Fibroblast of skin of scalp (primary cell): ENCODE results near the gene HOXD9.

Experiments used
- DNase-seq: peaks from one replicate; pipeline ENCODE4 v3.0.0-alpha.2; 2013

HOXD9 gene

GRCh38 chr2:176126929-176127773 is 4.6 kb downstream of the HOXD9 start:
- DNase-seq = peak; percentile 73

DNA sequence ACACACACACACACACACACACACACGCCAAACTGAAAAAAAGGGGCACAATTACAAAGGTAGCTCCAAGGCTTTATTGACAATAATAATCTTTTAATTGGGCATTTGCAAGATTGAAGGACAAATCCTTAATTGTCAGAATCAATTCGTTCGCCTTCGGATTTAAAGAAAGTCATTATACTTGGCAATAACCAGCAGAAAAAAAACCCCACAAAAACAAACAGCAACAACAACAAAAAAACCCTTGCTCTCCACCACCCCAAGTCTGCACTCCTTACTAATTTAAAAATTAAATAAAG is 5.2 kb downstream of the HOXD9 start:
- no peak for DNase-seq

DNA sequence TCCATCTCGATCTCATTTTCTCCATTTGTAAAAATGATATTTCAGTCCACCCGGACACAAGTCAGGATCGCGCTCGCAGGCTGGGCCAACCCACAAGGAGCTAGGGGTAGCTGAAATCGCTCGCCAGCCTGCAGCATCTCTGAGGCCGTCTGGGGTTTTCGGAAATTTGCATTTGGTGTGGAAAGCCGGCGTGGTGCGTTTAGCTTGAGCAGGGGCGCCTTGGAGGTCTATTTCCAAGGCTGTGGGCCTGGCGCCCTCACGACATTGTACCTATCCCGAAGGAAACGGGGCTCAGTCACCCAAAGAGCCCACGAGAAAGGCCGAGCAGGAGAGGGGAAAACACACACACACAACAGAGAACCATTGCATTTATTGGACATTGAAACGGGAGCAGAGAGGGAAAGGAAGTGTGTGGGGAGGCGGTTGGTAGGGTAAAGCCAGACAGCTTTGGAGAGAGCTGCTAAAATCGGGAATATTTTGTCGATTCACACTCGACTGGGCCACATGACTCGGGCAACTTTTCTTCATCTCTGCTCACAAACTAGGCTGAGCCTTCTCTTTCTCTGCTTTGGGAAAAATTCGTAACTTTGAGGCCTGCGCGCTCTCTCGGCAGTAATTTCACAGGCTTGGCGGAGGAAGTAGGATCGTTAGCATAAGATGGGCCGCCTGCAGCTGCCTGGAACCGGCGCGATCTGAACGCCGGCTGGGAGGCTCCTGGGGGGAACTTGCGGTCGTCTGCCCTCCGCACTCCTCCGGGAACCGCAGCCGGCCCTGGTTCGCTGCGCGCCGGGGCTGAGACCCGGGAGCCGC is 5.9 kb downstream of the HOXD9 start:
- peak; percentile 65 for DNase-seq

- peak; percentile 95 for DNase-seq
Observed at GRCh38 chr2:176128982-176129796, 6.7 kb downstream of the HOXD9 start, which contains the start of gene HOXD8. Gene HOXD8, plus strand, starts transcription at chr2:176129705. Its CDS starts 662 bp downstream, at chr2:176130367.

GRCh38 chr2:176129813-176130146 is 7.3 kb downstream of the HOXD9 start:
- DNase-seq = no peak

DNA sequence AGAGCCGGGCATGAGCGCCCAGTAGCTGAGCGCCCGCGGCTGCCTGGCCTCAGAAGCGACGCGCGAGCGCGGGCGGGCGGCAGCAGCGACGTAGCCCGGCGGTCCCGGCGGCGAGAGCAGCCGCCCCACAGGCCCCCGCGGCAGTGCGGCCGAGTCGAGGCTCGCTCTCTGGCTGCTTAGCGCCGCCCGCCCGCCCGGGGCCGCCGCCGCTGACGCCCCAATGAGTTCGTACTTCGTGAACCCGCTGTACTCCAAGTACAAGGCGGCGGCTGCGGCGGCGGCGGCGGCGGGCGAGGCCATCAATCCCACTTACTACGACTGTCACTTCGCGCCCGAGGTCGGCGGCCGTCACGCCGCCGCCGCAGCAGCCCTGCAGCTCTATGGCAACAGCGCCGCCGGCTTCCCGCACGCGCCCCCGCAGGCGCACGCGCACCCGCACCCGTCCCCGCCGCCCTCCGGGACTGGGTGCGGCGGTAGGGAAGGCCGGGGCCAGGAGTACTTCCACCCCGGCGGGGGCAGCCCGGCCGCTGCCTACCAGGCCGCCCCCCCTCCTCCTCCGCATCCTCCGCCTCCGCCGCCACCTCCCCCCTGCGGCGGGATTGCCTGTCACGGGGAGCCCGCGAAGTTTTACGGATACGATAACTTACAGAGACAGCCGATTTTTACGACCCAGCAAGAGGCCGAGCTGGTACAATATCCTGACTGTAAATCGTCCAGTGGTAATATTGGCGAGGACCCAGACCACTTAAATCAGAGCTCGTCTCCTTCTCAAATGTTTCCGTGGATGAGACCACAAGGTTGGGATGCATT is 7.8 kb downstream of the HOXD9 start:
- DNase-seq = peak; percentile 82

DNA sequence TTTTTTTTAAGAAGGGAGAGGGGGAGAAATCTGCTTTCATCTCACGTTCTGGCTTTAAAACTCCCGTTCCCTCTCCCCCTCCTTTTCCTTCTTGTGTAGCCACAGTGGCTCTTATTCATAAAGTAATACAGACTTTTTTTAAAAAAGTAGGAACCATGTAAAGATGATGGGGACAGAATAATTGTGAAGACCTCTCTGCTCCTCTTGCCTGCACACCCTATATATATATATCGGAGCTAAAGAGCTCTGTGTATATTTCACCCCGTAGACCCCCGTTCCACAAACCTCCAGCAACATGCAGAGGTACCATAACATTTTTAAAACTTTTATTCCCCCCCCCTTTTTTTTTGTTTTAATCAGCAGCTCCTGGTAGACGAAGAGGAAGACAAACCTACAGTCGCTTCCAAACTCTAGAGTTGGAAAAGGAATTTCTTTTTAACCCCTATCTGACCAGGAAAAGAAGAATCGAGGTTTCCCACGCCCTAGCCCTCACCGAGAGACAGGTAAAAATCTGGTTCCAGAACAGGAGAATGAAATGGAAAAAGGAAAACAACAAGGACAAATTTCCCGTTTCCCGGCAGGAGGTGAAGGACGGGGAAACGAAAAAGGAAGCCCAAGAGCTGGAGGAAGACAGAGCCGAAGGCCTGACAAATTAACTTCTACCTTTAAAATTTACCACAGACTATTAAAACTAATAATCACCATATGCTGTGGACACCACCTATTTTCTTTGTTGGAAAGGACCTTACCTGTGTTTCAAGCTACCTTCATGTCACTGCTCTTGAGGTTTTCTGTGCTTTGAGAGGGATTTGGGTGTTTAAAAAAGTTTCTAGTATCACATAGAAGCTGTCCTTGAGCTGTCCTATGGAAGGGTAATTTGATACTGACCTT is 8.7 kb downstream of the HOXD9 start:
- DNase-seq = no peak

DNA sequence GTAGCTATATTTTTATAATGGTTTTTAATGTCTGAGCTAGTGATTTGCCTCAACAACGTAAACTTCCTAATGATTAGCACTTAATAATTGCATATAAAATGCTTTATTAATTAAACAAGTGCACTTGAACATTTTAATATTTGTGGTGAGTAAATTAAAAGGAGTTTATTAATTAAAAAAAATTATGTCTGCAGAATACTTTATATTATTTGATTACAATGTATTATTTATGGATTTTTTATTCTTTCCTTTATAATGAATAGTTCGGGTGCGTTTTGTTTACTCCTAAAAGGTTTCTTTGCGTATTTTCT is 9.3 kb downstream of the HOXD9 start:
- DNase-seq = no peak

- peak; percentile 82 for DNase-seq
Observed at GRCh38 chr2:176132205-176133171, 10.0 kb downstream of the HOXD9 start.

DNA sequence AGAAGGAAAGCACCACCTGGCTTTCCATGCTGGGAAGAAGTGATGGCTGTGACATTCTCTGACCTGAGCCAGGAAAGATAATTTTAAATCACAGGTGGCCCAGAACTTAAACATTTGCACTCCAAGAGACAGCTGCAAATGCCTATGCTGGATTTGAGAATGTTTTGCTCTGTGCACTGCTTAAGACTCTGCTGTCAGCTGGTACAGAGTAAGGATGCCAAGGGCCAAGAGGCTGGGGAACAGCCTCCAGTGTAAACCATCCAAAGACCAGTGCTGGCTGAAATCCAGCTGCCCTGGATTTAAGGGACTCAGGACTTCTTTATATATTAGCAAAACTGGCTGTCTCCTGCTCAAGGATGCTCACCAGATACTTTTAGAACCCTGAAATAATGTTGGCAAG is 10.9 kb downstream of the HOXD9 start:
- DNase-seq = peak; percentile 14

DNA sequence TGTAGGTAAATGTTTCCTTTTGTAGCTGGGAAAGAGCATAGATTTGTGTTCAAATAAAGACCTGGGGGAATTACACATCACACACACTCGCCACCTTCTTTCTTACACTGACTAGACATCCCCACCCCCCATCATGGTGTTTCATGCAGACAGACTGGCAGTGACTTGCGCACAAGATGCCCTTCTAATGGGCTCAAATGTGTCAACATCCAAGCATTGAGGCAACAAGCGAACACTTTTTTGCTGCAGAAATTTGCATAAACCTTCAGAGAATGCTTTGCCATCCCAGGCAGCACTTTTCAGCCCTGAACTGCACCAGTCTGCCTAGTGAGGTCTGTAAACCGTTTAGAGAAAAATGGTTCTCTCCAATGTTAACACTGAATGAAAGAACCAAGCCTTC is 11.5 kb downstream of the HOXD9 start:
- peak; percentile 16 for DNase-seq

DNA sequence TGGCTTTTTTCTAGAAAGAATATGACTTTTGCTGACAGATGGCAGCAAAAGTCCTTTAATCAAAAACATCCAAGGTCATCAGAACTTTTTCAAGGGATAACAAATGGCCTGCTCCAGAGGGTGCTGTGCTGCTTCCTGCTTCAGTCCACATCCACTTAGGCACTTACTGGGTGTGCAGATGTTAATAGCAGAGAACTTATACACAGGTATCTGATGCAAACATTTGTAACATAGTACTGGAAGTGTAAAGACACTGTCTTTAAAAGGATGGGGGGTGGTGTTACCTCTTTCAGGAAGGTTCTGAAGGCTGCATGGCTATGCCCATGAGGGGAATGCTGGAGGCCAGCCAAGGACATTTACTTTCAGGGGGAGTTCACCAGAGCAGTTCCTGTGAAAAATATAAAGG is 12.5 kb downstream of the HOXD9 start:
- DNase-seq = peak; percentile 83

DNA sequence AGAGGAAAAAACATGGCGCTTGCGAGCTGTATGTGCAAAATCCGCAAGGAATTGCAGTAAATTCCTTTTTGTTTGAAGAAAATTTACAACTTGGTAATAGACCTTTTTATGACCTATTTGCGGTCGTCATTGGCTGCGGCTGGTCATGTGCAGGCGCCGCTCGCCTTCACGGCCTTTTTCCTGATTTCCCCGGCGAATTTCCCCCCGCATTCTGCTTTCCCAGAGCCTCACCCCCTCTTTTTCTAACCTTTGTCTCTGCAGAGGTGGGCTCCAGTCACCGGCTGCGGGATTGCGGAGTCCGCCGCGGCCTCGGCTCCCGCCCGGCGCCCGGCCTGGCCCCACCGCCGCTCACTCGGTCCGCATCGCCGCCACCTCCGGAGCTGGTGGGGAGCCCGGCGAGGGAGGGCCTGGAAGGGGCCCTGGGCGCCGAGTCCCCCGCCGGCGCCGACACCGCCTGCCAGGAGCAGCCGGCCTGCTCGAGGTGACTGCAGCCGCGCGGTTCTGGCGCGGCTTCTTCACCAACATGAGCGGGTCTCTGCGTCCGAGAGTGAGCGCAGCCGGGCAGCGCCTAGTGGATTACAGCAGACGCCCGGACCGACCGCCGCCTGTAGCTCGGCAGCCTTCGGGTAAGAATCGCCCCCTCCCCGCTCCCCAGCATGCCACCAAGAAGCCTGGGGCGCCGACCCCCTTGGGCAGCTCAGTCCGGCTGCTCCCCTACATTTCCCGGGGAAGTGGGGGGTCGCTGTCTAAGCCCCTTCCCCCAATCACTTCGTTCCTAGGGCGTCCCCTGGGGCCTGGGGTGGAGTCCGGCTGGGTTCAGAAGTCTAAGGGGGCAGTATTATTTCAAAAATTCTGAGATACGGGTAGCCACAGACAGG is 14.1 kb downstream of the HOXD9 start:
- peak; percentile 56 for DNase-seq

DNA sequence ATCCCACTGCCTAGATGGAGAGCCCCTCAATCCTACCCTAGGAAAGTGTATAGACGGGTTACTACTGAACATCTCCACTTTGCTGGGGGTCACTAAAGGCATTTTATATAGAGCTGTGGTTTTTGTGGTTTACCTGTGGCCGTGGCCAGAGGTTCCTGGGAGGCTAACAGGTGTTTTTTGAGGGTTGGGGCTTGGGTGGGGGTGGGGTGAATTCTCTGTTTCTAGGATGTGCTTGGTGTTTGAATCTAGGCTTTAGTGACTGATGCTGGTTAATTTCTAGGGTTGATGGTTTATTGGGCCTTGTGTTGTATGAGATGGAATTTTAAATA is 14.7 kb downstream of the HOXD9 start:
- DNase-seq = no peak

DNA sequence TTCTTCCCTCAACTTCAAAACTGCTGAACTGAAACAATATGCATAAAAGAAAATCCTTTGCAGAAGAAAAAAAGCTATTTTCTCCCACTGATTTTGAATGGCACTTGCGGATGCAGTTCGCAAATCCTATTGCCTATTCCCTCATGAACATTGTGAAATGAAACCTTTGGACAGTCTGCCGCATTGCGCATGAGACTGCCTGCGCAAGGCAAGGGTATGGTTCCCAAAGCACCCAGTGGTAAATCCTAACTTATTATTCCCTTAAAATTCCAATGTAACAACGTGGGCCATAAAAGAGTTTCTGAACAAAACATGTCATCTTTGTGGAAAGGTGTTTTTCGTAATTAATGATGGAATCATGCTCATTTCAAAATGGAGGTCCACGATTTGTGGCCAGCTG is 15.4 kb downstream of the HOXD9 start:
- DNase-seq = peak; percentile 36

DNA sequence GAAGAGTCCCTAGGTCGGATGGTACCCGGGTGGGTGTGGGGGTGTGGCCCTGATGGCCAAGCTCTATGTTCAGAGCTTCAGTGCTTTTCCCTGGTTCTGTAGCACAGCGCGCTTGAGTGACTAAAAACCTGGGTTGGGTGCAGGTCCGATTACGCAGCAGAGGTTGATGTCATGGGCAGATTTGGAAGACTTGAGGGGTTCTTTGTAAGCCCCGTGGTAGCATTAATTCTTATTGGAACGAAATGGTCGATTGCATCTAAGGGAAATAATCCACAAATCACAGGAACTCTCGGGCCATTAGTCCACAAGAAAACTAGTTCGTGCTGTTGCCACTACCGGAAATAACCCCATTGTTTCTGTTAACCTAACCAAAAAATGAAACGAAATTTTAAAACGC is 16.0 kb downstream of the HOXD9 start:
- DNase-seq = peak; percentile 33

DNA sequence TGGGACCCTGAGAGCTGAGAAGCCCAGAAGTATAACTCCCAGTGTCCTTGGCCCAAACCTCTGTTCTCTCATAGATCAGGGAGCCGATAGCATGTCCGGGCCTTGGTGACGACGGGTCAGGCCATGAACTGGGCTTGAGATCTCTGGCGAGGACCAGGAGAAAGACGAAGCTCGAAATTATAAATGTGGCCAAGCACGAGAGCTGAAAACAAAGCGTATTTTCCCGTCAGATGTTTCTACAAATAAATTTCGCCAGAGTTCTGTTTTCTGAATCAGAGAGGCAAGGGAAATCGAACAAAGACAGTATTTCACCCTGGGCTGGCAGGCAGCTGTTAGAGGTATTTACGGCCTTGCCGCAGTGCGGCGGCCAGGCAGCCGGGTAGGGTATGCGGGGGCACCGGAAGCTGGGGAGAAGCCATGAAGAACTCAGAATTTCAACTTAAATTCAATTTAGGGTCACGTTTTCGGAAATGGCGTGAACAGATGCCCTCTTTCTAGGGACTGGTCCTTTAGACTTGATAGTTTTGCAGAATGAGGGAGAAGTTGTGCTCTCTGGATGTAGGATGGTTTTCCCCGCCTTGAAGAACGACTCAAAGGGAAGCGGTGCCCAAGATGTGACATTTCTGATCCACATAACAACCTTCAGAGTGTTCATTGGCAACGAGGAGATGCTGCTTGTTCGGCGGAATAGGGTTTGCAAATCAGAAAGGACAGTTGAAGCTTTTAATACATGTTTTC is 16.6 kb downstream of the HOXD9 start:
- peak; percentile 53 for DNase-seq
